K562 (cell line): ENCODE results near the gene SFT2D2. TPM values are rescaled to one million over a fixed set of nuclear protein-coding genes. Genes with fewer than 3 reads are reported as not detected.

ENCODE experiments used
- FOXJ3 ChIP-seq: sonication (generic); formaldehyde crosslinking; IDR thresholded peaks from 2 replicates; pipeline ENCODE4 v1.4.0; 2020; ENCODE audit warnings: mild to moderate bottlenecking, missing genetic modification reagents
- HDGF ChIP-seq: fragments of 450-650 bp; IDR thresholded peaks from 2 replicates; pipeline ENCODE4 v1.6.1; 2016
- JUND ChIP-seq, 2 experiments: IDR thresholded peaks; 2 replicates in 1 of 2; 3 replicates in 1 of 2; pipeline ENCODE4 v1.6.1; 2011; ENCODE audit warnings: borderline replicate concordance in 2 of 2, low read depth in 2 of 2, low read length in 2 of 2, improper control_type of control experiment in 1 of 2, missing biosample characterization in 1 of 2, missing genetic modification characterization in 1 of 2, missing genetic modification reagents in 1 of 2
- KDM4B ChIP-seq, 2 experiments: fragments of 450-650 bp in 1 of 2; sonication (generic) in 1 of 2; IDR thresholded peaks; 2 replicates each; pipeline ENCODE4 v1.6.1; 2016 to 2017; ENCODE audit warnings: borderline replicate concordance in 2 of 2, antibody characterized with exemption in 1 of 2, low read depth in 1 of 2, mild to moderate bottlenecking in 1 of 2
- LARP7 ChIP-seq: fragments of 450-650 bp; IDR thresholded peaks from 2 replicates; pipeline ENCODE4 v1.6.1; 2016
- MTF1 ChIP-seq: fragments of 250-450 bp; sonication (Bioruptor Pico); IDR thresholded peaks from 2 replicates; pipeline ENCODE4 v1.9.0; 2021; ENCODE audit warnings: moderate library complexity, mild to moderate bottlenecking, inconsistent platforms, borderline replicate concordance
- RBM15 ChIP-seq: fragments of 200-400 bp; formaldehyde crosslinking; IDR thresholded peaks from 2 replicates; pipeline ENCODE4 v1.6.1; 2018; ENCODE audit warnings: mild to moderate bottlenecking, low read length, moderate library complexity; ENCODE audit not compliant: insufficient read depth
- TRIM28 ChIP-seq: fragments of 450-650 bp; IDR thresholded peaks from 2 replicates; pipeline ENCODE4 v1.6.1; 2017
- ZNF197 ChIP-seq: fragments of 200-800 bp; sonication (Bioruptor generic); IDR thresholded peaks from 2 replicates; pipeline ENCODE4 v1.6.1; 2016; ENCODE audit warnings: low read depth, missing genetic modification characterization, missing compliant biosample characterization
- ZNF232 ChIP-seq: sonication (generic); formaldehyde crosslinking; IDR thresholded peaks from 2 replicates; pipeline ENCODE4 v1.8.0; 2022; ENCODE audit warnings: mild to moderate bottlenecking, missing genetic modification reagents
- polyA plus RNA-seq, 8 experiments: library from polyadenylated mRNA; depleted of rRNA in 4 of 8; stranded (reverse) in 5 of 8; unstranded in 3 of 8; fragments of >200 nt; fragmentation: Nextera tagmentation in 2 of 8; fragmentation: Illumina TruSeq in 1 of 8; extraction: Ambion mirVana in 2 of 8; extraction: Trizol in 1 of 8; gene quantifications; 2 replicates each; pipeline versions ENCODE4 v1.2.1 to v1.2.3, GENCODE V29; 2011 to 2014; ENCODE audit warnings: inconsistent platforms in 1 of 8, missing spikeins in 1 of 8
- total RNA-seq, 7 experiments: library from RNA; depleted of rRNA in 6 of 7; stranded (reverse); fragments of >200 nt in 6 of 7; fragmentation: Illumina TruSeq in 2 of 7; extraction: Trizol in 2 of 7; gene quantifications; 2 replicates each; pipeline versions ENCODE4 v1.2.1 to v1.2.3, GENCODE V29; 2011 to 2021; ENCODE audit warnings: low replicate concordance in 1 of 7
- TF ChIP-seq, protein P1 (sequence below): fragments of 450-650 bp; conservative IDR thresholded peaks from 2 replicates; pipeline ENCODE4 v1.6.1; 2016; ENCODE audit warnings: missing genetic modification characterization, low read depth, mild to moderate bottlenecking, missing compliant biosample characterization, moderate library complexity
- TF ChIP-seq, protein P2 (sequence below): fragments of 250-450 bp; sonication (Bioruptor Pico); IDR thresholded peaks from 2 replicates; pipeline ENCODE4 v1.8.0; 2022; ENCODE audit warnings: inconsistent platforms
- TF ChIP-seq, protein P3 (sequence below): sonication (generic); formaldehyde crosslinking; IDR thresholded peaks from 2 replicates; pipeline ENCODE4 v1.8.1; 2023; ENCODE audit warnings: mild to moderate bottlenecking, missing genetic modification reagents

SFT2D2 gene
- total and polyA plus RNA-seq, 9 of the 15 experiments (the other 6 are each of a cell fraction or from before 2014, with no cell fraction given), result 3.4 to 50.1 (median 21.6) TPM

DNA sequence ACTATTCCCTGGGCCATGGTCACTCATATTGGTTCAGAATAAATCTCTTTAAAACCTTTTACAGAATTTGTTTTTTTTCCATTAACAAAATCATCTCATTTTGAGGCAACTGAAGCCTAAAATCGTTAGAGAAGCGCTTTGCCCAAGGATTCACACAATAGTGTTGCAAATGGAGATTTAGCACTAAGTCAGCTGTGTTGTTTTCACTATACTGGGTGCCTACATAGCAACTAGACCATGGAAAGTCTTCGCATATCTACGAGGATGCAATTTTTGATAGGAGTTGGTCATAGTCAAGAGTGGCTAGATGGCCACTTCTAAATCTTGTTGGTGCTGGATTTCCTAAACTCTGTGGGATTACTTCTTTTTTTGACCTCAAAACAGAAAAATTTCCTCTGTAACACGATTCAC, 47.6 kb upstream of the SFT2D2 start (continued):
- TF ChIP-seq, protein P1, sequence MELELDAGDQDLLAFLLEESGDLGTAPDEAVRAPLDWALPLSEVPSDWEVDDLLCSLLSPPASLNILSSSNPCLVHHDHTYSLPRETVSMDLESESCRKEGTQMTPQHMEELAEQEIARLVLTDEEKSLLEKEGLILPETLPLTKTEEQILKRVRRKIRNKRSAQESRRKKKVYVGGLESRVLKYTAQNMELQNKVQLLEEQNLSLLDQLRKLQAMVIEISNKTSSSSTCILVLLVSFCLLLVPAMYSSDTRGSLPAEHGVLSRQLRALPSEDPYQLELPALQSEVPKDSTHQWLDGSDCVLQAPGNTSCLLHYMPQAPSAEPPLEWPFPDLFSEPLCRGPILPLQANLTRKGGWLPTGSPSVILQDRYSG, result no peak
- TF ChIP-seq FOXJ3 (CRISPR knock-in tag), result no peak
- TF ChIP-seq RBM15, result no peak
- TF ChIP-seq, protein P2, sequence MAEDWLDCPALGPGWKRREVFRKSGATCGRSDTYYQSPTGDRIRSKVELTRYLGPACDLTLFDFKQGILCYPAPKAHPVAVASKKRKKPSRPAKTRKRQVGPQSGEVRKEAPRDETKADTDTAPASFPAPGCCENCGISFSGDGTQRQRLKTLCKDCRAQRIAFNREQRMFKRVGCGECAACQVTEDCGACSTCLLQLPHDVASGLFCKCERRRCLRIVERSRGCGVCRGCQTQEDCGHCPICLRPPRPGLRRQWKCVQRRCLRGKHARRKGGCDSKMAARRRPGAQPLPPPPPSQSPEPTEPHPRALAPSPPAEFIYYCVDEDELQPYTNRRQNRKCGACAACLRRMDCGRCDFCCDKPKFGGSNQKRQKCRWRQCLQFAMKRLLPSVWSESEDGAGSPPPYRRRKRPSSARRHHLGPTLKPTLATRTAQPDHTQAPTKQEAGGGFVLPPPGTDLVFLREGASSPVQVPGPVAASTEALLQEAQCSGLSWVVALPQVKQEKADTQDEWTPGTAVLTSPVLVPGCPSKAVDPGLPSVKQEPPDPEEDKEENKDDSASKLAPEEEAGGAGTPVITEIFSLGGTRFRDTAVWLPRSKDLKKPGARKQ (CRISPR knock-in tag), result peak; percentile 88
- 0 out of 2 replicates have a peak, but pooled peaks have one; percentile 16 for TF ChIP-seq ZNF197
- no peak for TF ChIP-seq LARP7
- TF ChIP-seq HDGF, result no peak
- TF ChIP-seq JUND (IDR thresholded peaks at IDR 0.05; ENCODE audit: borderline replicate concordance, low read depth, low read length), result no peak
- no peak for TF ChIP-seq JUND (tag; IDR thresholded peaks at IDR 0.05; ENCODE audit: borderline replicate concordance, low read depth, low read length)
- TF ChIP-seq MTF1, result no peak
- TF ChIP-seq, protein P3, sequence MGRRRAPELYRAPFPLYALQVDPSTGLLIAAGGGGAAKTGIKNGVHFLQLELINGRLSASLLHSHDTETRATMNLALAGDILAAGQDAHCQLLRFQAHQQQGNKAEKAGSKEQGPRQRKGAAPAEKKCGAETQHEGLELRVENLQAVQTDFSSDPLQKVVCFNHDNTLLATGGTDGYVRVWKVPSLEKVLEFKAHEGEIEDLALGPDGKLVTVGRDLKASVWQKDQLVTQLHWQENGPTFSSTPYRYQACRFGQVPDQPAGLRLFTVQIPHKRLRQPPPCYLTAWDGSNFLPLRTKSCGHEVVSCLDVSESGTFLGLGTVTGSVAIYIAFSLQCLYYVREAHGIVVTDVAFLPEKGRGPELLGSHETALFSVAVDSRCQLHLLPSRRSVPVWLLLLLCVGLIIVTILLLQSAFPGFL (CRISPR knock-in tag), result peak; percentile 84
- no peak for TF ChIP-seq TRIM28
- no peak for TF ChIP-seq KDM4B (IDR thresholded peaks at IDR 0.05; ENCODE audit: borderline replicate concordance in 2 of 2, low read depth in 1 of 2)
- no peak for TF ChIP-seq ZNF232 (CRISPR knock-in tag)
